ENCODE results near the gene FAAP20. TPM values are rescaled to one million over a fixed set of nuclear protein-coding genes. Genes with fewer than 3 reads are reported as not detected.

Gene FAAP20
- total and polyA plus RNA-seq, 9 of the 15 experiments (the other 6 are each of a cell fraction or from before 2014, with no cell fraction given), result 0.58 to 143 (median 9.9) TPM

DNA sequence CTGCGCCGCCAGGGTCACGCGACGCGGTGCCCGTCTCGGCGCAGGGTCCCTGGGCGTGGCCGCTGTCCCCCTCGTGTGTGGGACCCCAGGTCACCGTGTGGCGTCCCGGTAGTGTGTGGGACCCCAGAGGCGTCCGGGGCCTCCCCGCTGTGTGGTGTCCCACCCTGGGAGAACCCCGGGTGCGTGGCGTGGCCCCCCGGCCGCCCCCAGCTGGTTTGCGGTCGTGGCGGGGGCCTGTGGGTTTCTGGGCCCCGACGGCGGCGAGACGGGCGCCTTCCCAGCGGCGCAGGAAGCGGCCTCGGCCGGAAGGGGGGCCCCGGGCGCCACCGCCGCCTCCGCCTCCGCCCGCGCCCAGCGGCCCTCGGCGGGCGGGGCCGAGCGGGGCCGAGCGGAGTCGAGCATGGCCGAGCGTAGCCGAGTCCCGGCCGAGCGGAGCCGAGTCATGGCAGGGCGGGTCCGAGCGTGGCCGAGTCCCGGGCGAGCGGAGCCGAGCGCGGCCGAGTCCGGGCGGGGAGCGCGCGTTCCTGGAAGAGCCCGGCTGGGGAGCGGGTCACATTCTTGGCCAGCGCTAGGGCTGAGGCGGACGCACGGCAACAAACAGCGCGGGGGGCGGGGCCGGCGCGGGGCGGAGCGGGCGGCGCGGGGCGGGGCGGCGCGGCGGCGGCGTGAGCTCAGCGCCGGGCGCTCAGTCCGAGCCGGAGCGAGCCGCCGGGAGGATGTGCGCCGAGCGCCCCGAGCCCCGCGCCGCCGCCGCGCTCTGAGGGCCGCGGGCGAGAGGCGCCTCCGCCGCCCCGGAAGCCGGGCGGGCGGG is 33.0 kb upstream of the FAAP20 start (continued):
- TF ChIP-seq, protein P1, sequence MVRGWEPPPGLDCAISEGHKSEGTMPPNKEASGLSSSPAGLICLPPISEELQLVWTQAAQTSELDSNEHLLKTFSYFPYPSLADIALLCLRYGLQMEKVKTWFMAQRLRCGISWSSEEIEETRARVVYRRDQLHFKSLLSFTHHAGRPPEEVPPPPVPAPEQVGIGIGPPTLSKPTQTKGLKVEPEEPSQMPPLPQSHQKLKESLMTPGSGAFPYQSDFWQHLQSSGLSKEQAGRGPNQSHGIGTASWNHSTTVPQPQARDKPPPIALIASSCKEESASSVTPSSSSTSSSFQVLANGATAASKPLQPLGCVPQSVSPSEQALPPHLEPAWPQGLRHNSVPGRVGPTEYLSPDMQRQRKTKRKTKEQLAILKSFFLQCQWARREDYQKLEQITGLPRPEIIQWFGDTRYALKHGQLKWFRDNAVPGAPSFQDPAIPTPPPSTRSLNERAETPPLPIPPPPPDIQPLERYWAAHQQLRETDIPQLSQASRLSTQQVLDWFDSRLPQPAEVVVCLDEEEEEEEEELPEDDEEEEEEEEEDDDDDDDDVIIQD (CRISPR knock-in tag; IDR thresholded peaks at IDR 0.05), result no peak
- no peak for TF ChIP-seq TEAD2 (tag; IDR thresholded peaks at IDR 0.05)
- no peak; the same call in 1 of the 2 replicates for TF ChIP-seq ZNF589 (CRISPR knock-in tag; IDR thresholded peaks at IDR 0.05; ENCODE audit: low read depth)
- peak; percentile 41; the same call in 1 of the 2 replicates for TF ChIP-seq KLF1 (tag; IDR thresholded peaks at IDR 0.05)
- TF ChIP-seq SMAD4 (CRISPR knock-in tag; conservative IDR thresholded peaks at IDR 0.05), result peak; percentile 98
- TF ChIP-seq, protein P2, sequence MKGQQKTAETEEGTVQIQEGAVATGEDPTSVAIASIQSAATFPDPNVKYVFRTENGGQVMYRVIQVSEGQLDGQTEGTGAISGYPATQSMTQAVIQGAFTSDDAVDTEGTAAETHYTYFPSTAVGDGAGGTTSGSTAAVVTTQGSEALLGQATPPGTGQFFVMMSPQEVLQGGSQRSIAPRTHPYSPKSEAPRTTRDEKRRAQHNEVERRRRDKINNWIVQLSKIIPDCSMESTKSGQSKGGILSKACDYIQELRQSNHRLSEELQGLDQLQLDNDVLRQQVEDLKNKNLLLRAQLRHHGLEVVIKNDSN (CRISPR knock-in tag; IDR thresholded peaks at IDR 0.05), result no peak
- TF ChIP-seq PHF8 (IDR thresholded peaks at IDR 0.05; ENCODE audit: borderline replicate concordance, low read length), result peak; percentile 90
- TF ChIP-seq NR2C2 (CRISPR knock-in tag; IDR thresholded peaks at IDR 0.05), result no peak
- TF ChIP-seq NR2C2 (tag; IDR thresholded peaks at IDR 0.05), result peak; percentile 56
- TF ChIP-seq ILF3 (IDR thresholded peaks at IDR 0.05; ENCODE audit: borderline replicate concordance), result no peak; the same call in 1 of the 2 replicates
- peak; percentile 33 to 91; a peak in 2 of 4 replicates for TF ChIP-seq TEAD1 (CRISPR knock-in tag; IDR thresholded peaks at IDR 0.05)
- no peak for TF ChIP-seq CC2D1A (IDR thresholded peaks at IDR 0.05)
- no peak for TF ChIP-seq HNRNPUL1 (IDR thresholded peaks at IDR 0.05; ENCODE audit: low read length)
- no peak for TF ChIP-seq KAT8 (IDR thresholded peaks at IDR 0.05; ENCODE audit: low read depth)
- TF ChIP-seq PHF21A (IDR thresholded peaks at IDR 0.05; ENCODE audit: borderline replicate concordance, low read depth), result no peak
- peak; percentile 72 for TF ChIP-seq SUPT5H (IDR thresholded peaks at IDR 0.05)
- TF ChIP-seq, protein P3, sequence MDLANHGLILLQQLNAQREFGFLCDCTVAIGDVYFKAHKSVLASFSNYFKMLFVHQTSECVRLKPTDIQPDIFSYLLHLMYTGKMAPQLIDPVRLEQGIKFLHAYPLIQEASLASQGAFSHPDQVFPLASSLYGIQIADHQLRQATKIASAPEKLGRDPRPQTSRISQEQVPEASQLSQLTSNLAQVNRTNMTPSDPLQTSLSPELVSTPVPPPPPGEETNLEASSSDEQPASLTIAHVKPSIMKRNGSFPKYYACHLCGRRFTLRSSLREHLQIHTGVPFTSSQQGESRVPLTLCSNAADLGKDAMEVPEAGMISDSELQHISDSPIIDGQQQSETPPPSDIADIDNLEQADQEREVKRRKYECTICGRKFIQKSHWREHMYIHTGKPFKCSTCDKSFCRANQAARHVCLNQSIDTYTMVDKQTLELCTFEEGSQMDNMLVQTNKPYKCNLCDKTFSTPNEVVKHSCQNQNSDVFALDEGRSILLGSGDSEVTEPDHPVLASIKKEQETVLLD (IDR thresholded peaks at IDR 0.05), result no peak
- peak; percentile 67 for TF ChIP-seq MTA3 (IDR thresholded peaks at IDR 0.05; ENCODE audit: borderline replicate concordance)
- peak in 1 of 2 experiments; percentile 89; a peak in 3 of 4 replicates for TF ChIP-seq NONO (IDR thresholded peaks at IDR 0.05; ENCODE audit: low read depth in 2 of 2, low read length in 1 of 2)
- peak; percentile 40; the same call in 1 of the 2 replicates for TF ChIP-seq JUND (IDR thresholded peaks at IDR 0.05; ENCODE audit: borderline replicate concordance, low read depth, low read length)
- no peak for TF ChIP-seq JUND (tag; IDR thresholded peaks at IDR 0.05; ENCODE audit: borderline replicate concordance, low read depth, low read length)
- TF ChIP-seq ZNF57 (CRISPR knock-in tag; IDR thresholded peaks at IDR 0.05), result no peak
- TF ChIP-seq ZNF232 (CRISPR knock-in tag; IDR thresholded peaks at IDR 0.05), result no peak
- TF ChIP-seq TAF1 (IDR thresholded peaks at IDR 0.05; ENCODE audit: control insufficient read depth, extremely low read depth, insufficient read depth, low read length, severe bottlenecking), result peak; percentile 73
- no peak for TF ChIP-seq STAT5A (IDR thresholded peaks at IDR 0.05; ENCODE audit: borderline replicate concordance, low read length)
- peak; percentile 57; the same call in 1 of the 2 replicates for TF ChIP-seq CREB1 (IDR thresholded peaks at IDR 0.05)
- peak; percentile 56; the same call in 1 of the 2 replicates for TF ChIP-seq CREB1 (CRISPR knock-in tag; IDR thresholded peaks at IDR 0.05)
